ENCODE results near the gene WNT5A.

WNT5A gene

DNA sequence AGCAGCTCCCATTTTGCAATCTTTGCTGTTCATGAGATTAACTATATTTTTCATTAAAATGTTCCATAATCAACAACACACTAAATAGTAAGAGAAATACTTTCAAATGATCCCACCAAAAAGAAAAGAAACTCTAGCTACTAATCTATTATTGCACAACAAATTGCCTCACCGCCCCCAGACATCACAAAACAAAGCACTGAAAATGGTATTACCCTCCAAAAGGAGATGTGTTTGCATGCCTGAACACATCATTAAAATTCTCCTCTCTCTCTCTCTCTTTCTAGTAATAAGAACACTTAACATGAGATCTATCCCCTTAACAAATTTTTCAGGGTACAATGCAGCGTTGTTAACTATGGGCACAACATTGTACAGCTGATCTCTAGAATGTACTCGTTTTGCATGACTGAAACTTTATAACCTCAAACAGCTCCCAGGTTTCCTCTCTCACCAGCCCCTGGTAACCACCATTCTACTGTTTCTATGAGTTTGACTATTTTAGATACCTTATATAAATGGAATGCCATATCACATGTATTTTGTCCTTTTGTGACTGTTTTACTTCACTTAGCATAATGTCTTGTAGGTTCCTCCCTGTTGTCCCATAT, 33.1 kb downstream of the WNT5A start:
- no peaks in the 10 kb centered on the region for H3K4me1 ChIP-seq

DNA sequence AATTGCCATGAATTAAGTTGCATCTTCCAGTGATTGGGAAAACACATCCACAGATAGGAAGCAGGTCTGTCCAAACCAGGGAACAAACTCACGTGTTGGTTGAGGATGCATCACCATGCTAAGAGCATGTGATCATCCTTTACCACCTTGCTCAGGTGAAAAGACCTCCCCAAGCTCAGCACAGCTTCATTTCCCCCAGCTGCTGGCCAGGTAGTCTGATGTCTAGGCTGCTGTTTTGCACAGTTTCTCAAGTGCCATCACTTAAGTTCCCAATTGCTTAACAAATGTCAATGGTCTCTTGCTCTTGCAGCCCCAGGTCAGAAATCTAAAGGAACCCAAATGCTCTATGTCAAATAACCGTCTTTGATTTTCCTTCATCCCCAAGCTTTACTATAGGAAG, 34.2 kb downstream of the WNT5A start:
- Histone ChIP-seq H3K36me3 (no peaks in the 10 kb centered on the region), H3K4me3 (ENCODE audit: low read depth, low read length) (no peak overlapping the region), H3K9me3 (no peaks in the 10 kb centered on the region), H3K27me3 (no peaks in the 10 kb centered on the region), H3K4me1 (no peaks in the 10 kb centered on the region)
- TF ChIP-seq CTCF (IDR thresholded peaks at IDR 0.05; ENCODE audit: low read depth, low read length), result no peak
- no peak for DNase-seq

More for the DNA sequence above, 33.1 kb downstream of the WNT5A start:
- no peak for DNase-seq
- Histone ChIP-seq H3K4me3 (ENCODE audit: low read depth, low read length) (no peak overlapping the region), H3K9me3 (no peaks in the 10 kb centered on the region), H3K36me3 (no peaks in the 10 kb centered on the region), H3K27me3 (no peaks in the 10 kb centered on the region)
- TF ChIP-seq CTCF (IDR thresholded peaks at IDR 0.05; ENCODE audit: low read depth, low read length), result no peak

- no peaks in the 10 kb centered on the region for H3K9me3 ChIP-seq
- H3K36me3 ChIP-seq, result no peaks in the 10 kb centered on the region
- H3K4me3 ChIP-seq (ENCODE audit: low read depth, low read length), result no peak overlapping the region
- no peaks in the 10 kb centered on the region for H3K4me1 ChIP-seq
- DNase-seq, result no peak
- no peak for TF ChIP-seq CTCF (IDR thresholded peaks at IDR 0.05; ENCODE audit: low read depth, low read length)
- no peaks in the 10 kb centered on the region for H3K27me3 ChIP-seq
Measured at GRCh38 chr3:55449527-55449926, 37.6 kb downstream of the WNT5A start.

- Histone ChIP-seq H3K9me3 (no peaks in the 10 kb centered on the region), H3K36me3 (no peaks in the 10 kb centered on the region), H3K4me1 (no peaks in the 10 kb centered on the region), H3K27me3 (no peaks in the 10 kb centered on the region), H3K4me3 (ENCODE audit: low read depth, low read length) (no peak overlapping the region)
- TF ChIP-seq CTCF (IDR thresholded peaks at IDR 0.05; ENCODE audit: low read depth, low read length), result no peak
- DNase-seq, result no peak
Measured at GRCh38 chr3:55446850-55447249, 40.3 kb downstream of the WNT5A start.

- H3K36me3 ChIP-seq, result no peaks in the 10 kb centered on the region
- no peaks in the 10 kb centered on the region for H3K27me3 ChIP-seq
- H3K4me1 ChIP-seq, result no peaks in the 10 kb centered on the region
- DNase-seq, result no peak
- no peaks in the 10 kb centered on the region for H3K9me3 ChIP-seq
- no peak for TF ChIP-seq CTCF (IDR thresholded peaks at IDR 0.05; ENCODE audit: low read depth, low read length)
- H3K4me3 ChIP-seq (ENCODE audit: low read depth, low read length), result no peak overlapping the region
Measured at GRCh38 chr3:55445551-55445950, 41.6 kb downstream of the WNT5A start.

- Histone ChIP-seq H3K4me3 (ENCODE audit: low read depth, low read length) (no peak overlapping the region), H3K4me1 (no peaks in the 10 kb centered on the region), H3K27me3 (no peaks in the 10 kb centered on the region), H3K36me3 (no peaks in the 10 kb centered on the region), H3K9me3 (no peaks in the 10 kb centered on the region)
- no peak for DNase-seq
- TF ChIP-seq CTCF (IDR thresholded peaks at IDR 0.05; ENCODE audit: low read depth, low read length), result no peak
Measured at GRCh38 chr3:55443346-55443745, 43.8 kb downstream of the WNT5A start.

Data from BE2C (cell line).